ENCODE measurements around the gene PREX1. TPM values are rescaled to one million over a fixed set of nuclear protein-coding genes. Genes with fewer than 3 reads are reported as not detected.

Gene PREX1
- total and polyA plus RNA-seq, 2 of the 4 experiments (the other 2 are of a cell fraction), result 0.67 to 0.72 TPM

GRCh38 chr20:48837014-48837413 lies 9.2 kb upstream of the PREX1 start:
- H3K79me1 ChIP-seq (ENCODE audit: low read depth in 1 of 2, low read length in 2 of 2), result no peaks in the 10 kb centered on the region
- POLR2A ChIA-PET (ENCODE audit: unreplicated experiment), result no interaction called here
- H4K91ac ChIP-seq (ENCODE audit: insufficient read depth, low read depth, low read length), result no peak overlapping the region
- H2AFZ ChIP-seq (replicated peaks; ENCODE audit: low read length, poor library complexity), result no peak overlapping the region
- DNase-seq (no peak), ATAC-seq (ENCODE audit: low read depth) (no peak)
- no peak overlapping the region for H3K27ac ChIP-seq (ENCODE audit: insufficient read depth, low read length)
- dilution Hi-C loops (cut with HindIII; ENCODE audit: low sequenced_read_pairs, unreplicated experiment), result no loop called here
- H3K4me2 ChIP-seq (ENCODE audit: low read depth, low read length), result no peak overlapping the region
- CTCF ChIA-PET, result no interaction called here
- H2BK15ac ChIP-seq (ENCODE audit: low read depth, low read length), result no peak overlapping the region
- no peak overlapping the region for H3K4ac ChIP-seq (ENCODE audit: low read depth, low read length)
- 0 out of 2 replicates have a peak, but pooled peaks cover 4% of the 10 kb centered on the region for H3K9me1 ChIP-seq (ENCODE audit: insufficient read depth, low read length)
- no peak overlapping the region for H4K8ac ChIP-seq (ENCODE audit: low read depth in 2 of 2, low read length in 2 of 2)
- no peak overlapping the region for H2AK9ac ChIP-seq (replicated peaks; ENCODE audit: low read depth, low read length, poor library complexity)
- intact Hi-C loops (cut with micrococcal nuclease), result no loop called here
- no peak overlapping the region for H2AK5ac ChIP-seq (ENCODE audit: low read depth, low read length)
- in situ Hi-C loops (cut with MboI; ENCODE audit: low sequenced_read_pairs), result no loop called here
- no peak for TF ChIP-seq USF2 (IDR thresholded peaks at IDR 0.05; ENCODE audit: low read depth, low read length)
- TF ChIP-seq NFE2L2 (IDR thresholded peaks at IDR 0.05; ENCODE audit: low read depth, low read length), result no peak
- no peak for TF ChIP-seq MAFK (IDR thresholded peaks at IDR 0.05; ENCODE audit: low read depth, low read length)
- TF ChIP-seq CHD1 (IDR thresholded peaks at IDR 0.05; ENCODE audit: low read depth, low read length), result no peak
- no peak for TF ChIP-seq POLR2A (IDR thresholded peaks at IDR 0.05; ENCODE audit: low read depth, low read length)
- no peak for TF ChIP-seq RAD21 (IDR thresholded peaks at IDR 0.05; ENCODE audit: low read length)
- no peak for TF ChIP-seq RCOR1 (IDR thresholded peaks at IDR 0.05; ENCODE audit: insufficient replicate concordance, low read length)
- TF ChIP-seq BHLHE40 (IDR thresholded peaks at IDR 0.05; ENCODE audit: low read depth, low read length), result no peak
- no peak for TF ChIP-seq ELK1 (IDR thresholded peaks at IDR 0.05; ENCODE audit: borderline replicate concordance, low read depth, low read length)
- TF ChIP-seq CTCF (conservative IDR thresholded peaks at IDR 0.05; ENCODE audit: low read depth, low read length), result no peak
- H3K4me3 ChIP-seq (ENCODE audit: insufficient read depth, low read depth, low read length), result no peak overlapping the region
- peaks cover 3% of the 10 kb centered on the region for H3K4me1 ChIP-seq (ENCODE audit: control insufficient read depth, insufficient read depth, low read length)
- H3K27me3 ChIP-seq (ENCODE audit: control insufficient read depth, insufficient read depth, low read length), result peaks cover 11% of the 10 kb centered on the region
- H3K9ac ChIP-seq (ENCODE audit: low read depth, low read length), result no peak overlapping the region
- H3K36me3 ChIP-seq (ENCODE audit: control insufficient read depth, insufficient read depth, low read length), result no peaks in the 10 kb centered on the region
- H2BK20ac ChIP-seq (ENCODE audit: low read depth, low read length), result no peak overlapping the region
- H2BK120ac ChIP-seq (ENCODE audit: low read depth, low read length), result no peak overlapping the region
- H3K14ac ChIP-seq (replicated peaks; ENCODE audit: low read depth, low read length), result no peak overlapping the region
- no peak overlapping the region for H3K56ac ChIP-seq (ENCODE audit: extremely low read depth, insufficient read depth, low read length)
- 80% methylated on average over 1 of the region's 3 CpGs; no CpG with 5 or more reads in 1 of the 2 experiments for WGBS, 2 experiments (ENCODE audit: extremely low coverage in 2 of 2, insufficient read length in 1 of 2)
- H4K20me1 ChIP-seq (ENCODE audit: insufficient read depth, low read length), result no peaks in the 10 kb centered on the region
- no peak overlapping the region for H3K23ac ChIP-seq (ENCODE audit: low read depth, low read length)
- H4K5ac ChIP-seq (ENCODE audit: low read depth, low read length), result no peak overlapping the region
- no peaks in the 10 kb centered on the region; the same call in 1 of the 2 replicates for H3K9me3 ChIP-seq (ENCODE audit: control insufficient read depth, insufficient read depth, low read length)
- H2BK5ac ChIP-seq (ENCODE audit: low read depth, low read length, poor library complexity, severe bottlenecking), result no peak overlapping the region
- no TSS peak for BruUV-seq (replicated peaks)
- no peak overlapping the region for H3K18ac ChIP-seq (ENCODE audit: low read depth, low read length)
